Activated naive CD4-positive, alpha-beta T cell treated with anti-CD3 and anti-CD28 coated beads, Interleukin-2, amount 50 U/mL, for 24 hours (primary cell): ENCODE measurements around the gene IFT22.

Experiments used
- H3K27ac Mint-ChIP-seq: one replicate; pipeline ENCODE4 v1.8.0; 2021; ENCODE audit warnings: mild to moderate bottlenecking, mixed read lengths
- H3K27me3 Mint-ChIP-seq: one replicate; pipeline ENCODE4 v1.8.0; 2021; ENCODE audit warnings: mixed read lengths
- H3K36me3 Mint-ChIP-seq: one replicate; pipeline ENCODE4 v1.8.0; 2021; ENCODE audit warnings: mixed read lengths
- H3K4me1 Mint-ChIP-seq: one replicate; pipeline ENCODE4 v1.8.0; 2021; ENCODE audit warnings: mixed read lengths
- H3K4me3 Mint-ChIP-seq: one replicate; pipeline ENCODE4 v1.8.0; 2021; ENCODE audit warnings: mild to moderate bottlenecking, mixed read lengths
- H3K9me3 Mint-ChIP-seq: one replicate; pipeline ENCODE4 v1.8.0; 2021; ENCODE audit warnings: mixed read lengths

The IFT22 gene

DNA sequence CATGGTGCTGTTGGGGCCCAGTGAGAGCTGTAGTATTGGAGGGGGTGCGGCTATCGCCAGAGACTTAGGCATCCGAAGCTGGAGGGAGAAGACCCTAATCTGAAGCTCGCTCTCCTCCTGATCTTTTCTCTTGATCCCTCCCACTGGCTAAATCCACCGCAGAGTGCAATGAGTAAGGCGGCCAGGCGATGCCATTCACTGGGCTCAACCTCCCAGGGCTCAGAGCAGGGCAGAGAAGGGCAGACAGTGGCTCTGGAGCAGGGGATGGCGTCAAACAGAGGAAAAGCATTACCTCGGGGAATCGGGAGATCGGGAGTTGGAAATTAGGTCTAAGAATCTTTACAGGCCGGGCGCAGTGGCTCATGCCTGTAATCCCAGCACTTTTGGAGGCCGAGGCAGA, 18.8 kb upstream of the IFT22 start:
- no peaks in the 10 kb centered on the region for H3K36me3 Mint-ChIP-seq
- no peak overlapping the region for H3K4me3 Mint-ChIP-seq
- no peaks in the 10 kb centered on the region for H3K27me3 Mint-ChIP-seq
- no peaks in the 10 kb centered on the region for H3K9me3 Mint-ChIP-seq
- no peaks in the 10 kb centered on the region for H3K4me1 Mint-ChIP-seq
- H3K27ac Mint-ChIP-seq: no peak overlapping the region

GRCh38 chr7:101333912-101334311, 12.3 kb upstream of the IFT22 start:
- Mint-ChIP-seq H3K9me3 (no peaks in the 10 kb centered on the region), H3K27ac (no peak overlapping the region), H3K36me3 (no peaks in the 10 kb centered on the region), H3K27me3 (no peaks in the 10 kb centered on the region), H3K4me3 (no peak overlapping the region), H3K4me1 (no peaks in the 10 kb centered on the region)

DNA sequence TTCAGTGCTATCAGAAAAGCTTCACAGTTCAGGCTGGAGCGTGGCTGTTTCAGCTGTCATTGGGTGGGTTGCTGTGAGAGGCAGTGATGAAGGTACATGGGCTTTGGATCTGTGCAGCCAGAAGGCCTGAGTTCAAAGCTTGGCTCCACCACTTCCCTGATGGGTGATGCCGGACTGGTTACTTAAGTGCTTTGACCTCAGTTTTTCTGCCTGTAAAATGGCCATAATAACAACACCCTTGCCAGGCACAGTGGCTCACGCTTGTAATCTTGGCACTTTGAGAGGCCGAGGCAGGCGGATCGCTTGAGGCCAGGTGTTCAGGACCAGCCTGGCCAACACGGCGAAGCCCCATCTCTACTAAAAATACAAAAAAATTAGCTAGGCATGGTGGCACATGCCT, 10.4 kb upstream of the IFT22 start:
- Mint-ChIP-seq H3K4me1 (no peaks in the 10 kb centered on the region), H3K27me3 (no peaks in the 10 kb centered on the region), H3K27ac (no peak overlapping the region), H3K9me3 (no peaks in the 10 kb centered on the region), H3K36me3 (no peaks in the 10 kb centered on the region), H3K4me3 (no peak overlapping the region)

DNA sequence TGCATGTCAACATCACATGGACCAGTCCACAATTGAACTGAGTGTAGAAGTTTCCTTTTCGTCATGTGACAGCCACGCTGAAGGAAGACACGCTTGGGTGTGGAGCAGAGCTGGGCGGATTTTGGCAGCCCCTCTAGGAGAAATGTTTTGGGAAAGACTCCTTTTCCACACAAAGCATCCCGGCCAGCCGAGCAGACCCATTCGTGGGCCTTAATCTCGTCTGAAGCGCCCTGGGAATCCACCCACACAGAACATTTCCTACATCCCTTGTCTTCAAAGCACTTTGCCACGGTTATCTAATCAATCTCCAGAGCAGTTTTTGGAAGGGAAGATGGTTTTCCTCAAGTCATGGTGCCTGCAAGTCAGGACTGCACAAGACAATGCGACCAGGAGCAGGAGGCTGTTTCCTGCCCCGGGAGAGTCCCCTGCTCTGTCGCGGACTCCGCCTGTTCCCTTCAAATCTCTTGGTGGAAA, 8.4 kb upstream of the IFT22 start:
- Mint-ChIP-seq H3K27me3 (no peaks in the 10 kb centered on the region), H3K27ac (no peak overlapping the region), H3K4me3 (no peak overlapping the region), H3K9me3 (no peaks in the 10 kb centered on the region), H3K4me1 (no peaks in the 10 kb centered on the region), H3K36me3 (no peaks in the 10 kb centered on the region)

GRCh38 chr7:101328159-101328558, 6.5 kb upstream of the IFT22 start:
- Mint-ChIP-seq H3K4me1 (no peaks in the 10 kb centered on the region), H3K4me3 (no peak overlapping the region), H3K9me3 (no peaks in the 10 kb centered on the region), H3K36me3 (no peaks in the 10 kb centered on the region), H3K27ac (no peak overlapping the region), H3K27me3 (no peaks in the 10 kb centered on the region)

- H3K4me3 Mint-ChIP-seq: no peak overlapping the region
- no peak overlapping the region for H3K27ac Mint-ChIP-seq
- H3K9me3 Mint-ChIP-seq: no peaks in the 10 kb centered on the region
- peaks cover 14% of the 10 kb centered on the region for H3K4me1 Mint-ChIP-seq
- H3K27me3 Mint-ChIP-seq: no peaks in the 10 kb centered on the region
- H3K36me3 Mint-ChIP-seq: peaks cover 4% of the 10 kb centered on the region
These were observed 2.2 kb downstream of the IFT22 start for GRCh38 chr7:101319401-101319800.

DNA sequence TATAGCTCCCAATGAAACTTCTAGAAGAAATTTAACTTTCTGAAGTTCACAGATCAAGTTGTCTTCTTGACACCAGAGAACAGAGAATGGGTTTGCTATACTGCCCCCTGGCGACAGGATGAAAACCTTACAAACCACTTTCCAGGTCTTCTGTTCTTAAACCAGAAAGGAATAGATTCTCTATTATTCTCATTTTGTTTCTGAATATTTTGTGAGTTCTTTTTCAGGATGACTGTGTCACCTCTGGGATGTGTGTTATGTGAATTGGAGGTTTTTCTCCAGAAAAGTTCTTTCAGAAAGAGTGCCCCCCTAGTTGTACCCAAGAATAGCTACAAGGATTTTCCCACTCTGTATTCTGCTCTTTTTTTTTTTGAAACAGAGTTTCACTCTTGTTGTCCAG, 6.3 kb downstream of the IFT22 start:
- Mint-ChIP-seq H3K36me3 (peaks cover 9% of the 10 kb centered on the region), H3K27ac (no peak overlapping the region), H3K9me3 (no peaks in the 10 kb centered on the region), H3K4me3 (no peak overlapping the region), H3K27me3 (peaks cover 2% of the 10 kb centered on the region), H3K4me1 (peaks cover 3% of the 10 kb centered on the region)

GRCh38 chr7:101308245-101309085, 13.1 kb downstream of the IFT22 start:
- peaks cover 10% of the 10 kb centered on the region for H3K4me1 Mint-ChIP-seq
- H3K9me3 Mint-ChIP-seq: peaks cover 11% of the 10 kb centered on the region
- peak overlapping the region; percentile 84 for H3K27ac Mint-ChIP-seq
- peaks cover 24% of the 10 kb centered on the region for H3K36me3 Mint-ChIP-seq
- peak overlapping the region; percentile 96 for H3K4me3 Mint-ChIP-seq
- H3K27me3 Mint-ChIP-seq: peaks cover 32% of the 10 kb centered on the region

GRCh38 chr7:101306307-101306706, 15.3 kb downstream of the IFT22 start:
- Mint-ChIP-seq H3K9me3 (peaks cover 11% of the 10 kb centered on the region), H3K4me1 (peaks cover 10% of the 10 kb centered on the region), H3K4me3 (peak overlapping the region; percentile 13), H3K27me3 (peaks cover 39% of the 10 kb centered on the region), H3K27ac (no peak overlapping the region), H3K36me3 (peaks cover 24% of the 10 kb centered on the region)

DNA sequence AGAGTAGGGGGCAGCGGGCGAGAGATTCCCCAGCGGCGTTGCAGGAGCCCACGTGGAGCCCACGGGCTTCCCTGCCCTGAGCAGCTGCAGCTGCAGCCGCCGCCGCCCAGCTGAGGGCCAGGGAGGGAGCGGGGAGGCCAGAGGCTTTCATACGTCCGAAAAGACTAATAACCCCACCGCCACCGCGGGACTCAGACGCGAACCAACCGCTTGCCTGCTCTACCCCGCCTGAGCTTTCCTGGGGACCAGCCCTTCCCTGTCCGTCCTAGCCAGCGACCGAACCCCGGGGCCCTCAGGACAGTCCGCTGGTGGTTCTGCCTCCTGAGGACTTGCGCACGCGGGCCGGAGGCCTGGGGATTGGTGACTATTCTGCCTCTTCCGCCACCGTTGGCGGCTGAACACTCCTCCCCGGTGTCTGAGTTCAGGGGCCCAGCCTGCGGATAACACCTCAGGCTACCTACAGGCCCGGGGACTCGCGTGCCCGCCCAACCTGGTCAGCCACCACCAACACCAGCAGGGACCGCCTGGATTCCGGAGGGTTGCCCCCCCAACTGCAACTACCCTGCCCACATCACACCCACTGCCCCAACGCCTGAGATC, 18.4 kb downstream of the IFT22 start:
- H3K9me3 Mint-ChIP-seq: peaks cover 11% of the 10 kb centered on the region
- H3K4me1 Mint-ChIP-seq: peaks cover 8% of the 10 kb centered on the region
- H3K27me3 Mint-ChIP-seq: peaks cover 48% of the 10 kb centered on the region
- H3K27ac Mint-ChIP-seq: no peak overlapping the region
- peaks cover 19% of the 10 kb centered on the region for H3K36me3 Mint-ChIP-seq
- no peak overlapping the region for H3K4me3 Mint-ChIP-seq

DNA sequence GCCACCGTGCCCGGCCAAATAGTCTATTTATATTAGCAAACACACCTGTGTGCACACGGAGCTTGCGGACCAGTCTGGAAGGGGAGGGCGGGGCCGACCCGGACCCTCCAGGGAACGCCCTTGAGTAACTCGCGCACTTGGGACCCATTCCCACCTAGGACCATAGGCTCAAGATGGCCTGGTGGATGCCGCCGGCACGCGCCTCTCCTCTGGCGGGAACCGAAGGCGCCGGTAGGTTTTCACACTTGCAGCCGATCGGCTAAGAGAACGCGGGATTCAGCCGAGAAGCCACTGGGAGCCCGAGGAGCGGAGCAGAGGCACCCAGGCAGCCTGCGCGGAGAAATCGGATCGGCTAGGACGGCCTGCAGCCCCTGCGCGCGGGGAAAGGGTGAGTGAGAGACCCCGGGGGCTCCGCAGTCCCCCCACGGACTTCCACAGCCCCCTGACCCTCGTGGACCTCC, 18.9 kb downstream of the IFT22 start:
- Mint-ChIP-seq H3K4me1 (peaks cover 4% of the 10 kb centered on the region), H3K27me3 (peaks cover 49% of the 10 kb centered on the region), H3K9me3 (peaks cover 11% of the 10 kb centered on the region), H3K4me3 (no peak overlapping the region), H3K36me3 (peaks cover 17% of the 10 kb centered on the region), H3K27ac (no peak overlapping the region)

DNA sequence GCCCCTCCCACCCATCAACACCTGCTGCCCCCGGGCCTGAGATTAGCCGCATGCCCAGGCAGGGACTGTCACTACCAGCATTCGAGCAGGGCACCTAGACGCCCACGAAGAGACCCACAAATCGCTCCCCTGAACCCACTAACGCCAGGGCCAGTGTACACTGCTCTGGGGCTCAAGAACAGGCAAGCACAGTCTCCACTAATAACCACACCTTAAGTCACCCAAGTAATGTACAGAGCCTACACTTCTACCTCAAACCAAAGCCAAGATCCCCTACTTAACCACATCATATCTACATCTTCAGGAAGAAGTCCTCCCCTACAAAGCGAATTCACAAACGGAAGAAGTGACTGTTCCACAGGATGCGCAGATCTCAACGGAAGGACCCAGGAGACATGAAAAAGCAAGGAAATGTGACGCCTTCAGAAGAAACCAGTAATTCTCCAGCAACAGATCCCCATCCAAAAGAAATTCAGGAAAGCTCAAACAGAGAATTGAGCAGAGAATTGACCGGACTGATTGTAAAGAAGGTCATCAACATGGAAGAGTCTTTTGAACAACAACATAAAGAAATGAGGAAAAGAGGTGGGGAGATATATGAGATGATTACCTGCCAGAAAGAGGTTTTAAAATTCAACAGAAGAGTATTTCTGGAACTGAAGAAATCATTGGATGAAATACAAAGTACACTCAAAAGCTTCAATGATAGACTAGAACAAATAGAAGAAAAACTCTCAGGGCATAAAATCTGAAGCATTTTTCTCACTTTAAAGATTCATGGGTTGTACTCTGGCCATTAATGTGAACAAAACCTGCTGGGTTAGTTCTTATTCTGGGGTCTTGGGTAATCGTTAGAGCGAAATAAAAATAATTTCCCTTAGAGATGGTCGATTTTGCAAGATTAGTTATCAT, 20.9 kb downstream of the IFT22 start:
- Mint-ChIP-seq H3K4me1 (peaks cover 4% of the 10 kb centered on the region), H3K4me3 (no peak overlapping the region), H3K9me3 (peaks cover 11% of the 10 kb centered on the region), H3K27me3 (peaks cover 48% of the 10 kb centered on the region), H3K36me3 (peaks cover 12% of the 10 kb centered on the region), H3K27ac (no peak overlapping the region)

GRCh38 chr7:101299511-101300464, 21.8 kb downstream of the IFT22 start:
- H3K4me3 Mint-ChIP-seq: peak overlapping the region; percentile 7
- no peak overlapping the region for H3K27ac Mint-ChIP-seq
- peaks cover 12% of the 10 kb centered on the region for H3K36me3 Mint-ChIP-seq
- peaks cover 4% of the 10 kb centered on the region for H3K4me1 Mint-ChIP-seq
- peaks cover 48% of the 10 kb centered on the region for H3K27me3 Mint-ChIP-seq
- peaks cover 11% of the 10 kb centered on the region for H3K9me3 Mint-ChIP-seq

- H3K4me3 Mint-ChIP-seq: no peak overlapping the region
- H3K9me3 Mint-ChIP-seq: no peaks in the 10 kb centered on the region
- no peaks in the 10 kb centered on the region for H3K36me3 Mint-ChIP-seq
- peaks cover 31% of the 10 kb centered on the region for H3K27me3 Mint-ChIP-seq
- H3K4me1 Mint-ChIP-seq: peaks cover 5% of the 10 kb centered on the region
- H3K27ac Mint-ChIP-seq: no peak overlapping the region
These were observed 26.8 kb downstream of the IFT22 start for GRCh38 chr7:101294832-101295121.
